Fibroblast of villous mesenchyme (primary cell): ENCODE results near the gene CCDC146. TPM values are rescaled to one million over a fixed set of nuclear protein-coding genes. Genes with fewer than 3 reads are reported as not detected.

ENCODE experiments used
- DNase-seq: peaks from one replicate; pipeline ENCODE4 v3.0.0-alpha.2; 2010; ENCODE audit warnings: low read depth
- H3K4me3 ChIP-seq: 2 replicates; pipeline ENCODE4 v1.5.1; 2011; ENCODE audit warnings: low read depth, mild to moderate bottlenecking, low read length
- total RNA-seq: library from RNA; depleted of rRNA; stranded (reverse); fragments of >200 nt; gene quantifications from 2 replicates; pipeline ENCODE4 v1.2.3, GENCODE V29; 2012
- TF ChIP-seq, protein P1 (sequence below): IDR thresholded peaks from 2 replicates; pipeline ENCODE4 v1.5.1; 2012; ENCODE audit warnings: low read depth, mild to moderate bottlenecking, low read length; ENCODE audit not compliant: insufficient read depth

CCDC146 gene
- total RNA-seq, 1 donor: 1.7 TPM

GRCh38 chr7:77293046-77293445, 170.6 kb downstream of the CCDC146 start:
- DNase-seq: no peak
- TF ChIP-seq, protein P1, sequence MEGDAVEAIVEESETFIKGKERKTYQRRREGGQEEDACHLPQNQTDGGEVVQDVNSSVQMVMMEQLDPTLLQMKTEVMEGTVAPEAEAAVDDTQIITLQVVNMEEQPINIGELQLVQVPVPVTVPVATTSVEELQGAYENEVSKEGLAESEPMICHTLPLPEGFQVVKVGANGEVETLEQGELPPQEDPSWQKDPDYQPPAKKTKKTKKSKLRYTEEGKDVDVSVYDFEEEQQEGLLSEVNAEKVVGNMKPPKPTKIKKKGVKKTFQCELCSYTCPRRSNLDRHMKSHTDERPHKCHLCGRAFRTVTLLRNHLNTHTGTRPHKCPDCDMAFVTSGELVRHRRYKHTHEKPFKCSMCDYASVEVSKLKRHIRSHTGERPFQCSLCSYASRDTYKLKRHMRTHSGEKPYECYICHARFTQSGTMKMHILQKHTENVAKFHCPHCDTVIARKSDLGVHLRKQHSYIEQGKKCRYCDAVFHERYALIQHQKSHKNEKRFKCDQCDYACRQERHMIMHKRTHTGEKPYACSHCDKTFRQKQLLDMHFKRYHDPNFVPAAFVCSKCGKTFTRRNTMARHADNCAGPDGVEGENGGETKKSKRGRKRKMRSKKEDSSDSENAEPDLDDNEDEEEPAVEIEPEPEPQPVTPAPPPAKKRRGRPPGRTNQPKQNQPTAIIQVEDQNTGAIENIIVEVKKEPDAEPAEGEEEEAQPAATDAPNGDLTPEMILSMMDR: no peak
- no peak overlapping the region for H3K4me3 ChIP-seq

DNA sequence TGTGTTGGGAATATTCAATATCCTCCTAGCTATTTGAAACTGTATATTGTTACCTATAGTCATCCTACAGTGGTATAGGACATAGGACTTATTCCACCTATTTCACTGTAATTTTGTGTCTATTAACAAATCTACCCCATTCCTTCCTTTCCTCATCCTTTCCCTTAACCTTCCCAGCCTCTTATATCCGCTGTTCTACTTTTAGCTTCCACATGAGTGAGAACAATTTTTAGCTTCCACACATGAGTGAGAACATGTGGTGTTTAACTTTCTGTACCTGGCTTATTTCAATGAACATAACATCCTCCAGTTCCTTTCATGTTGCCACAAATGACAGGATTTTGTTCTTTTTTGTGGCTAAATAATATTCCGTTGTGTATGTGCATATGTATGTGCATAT, 173.1 kb downstream of the CCDC146 start:
- no peak overlapping the region for H3K4me3 ChIP-seq
- no peak for DNase-seq
- TF ChIP-seq, protein P1: no peak

- no peak overlapping the region for H3K4me3 ChIP-seq
- TF ChIP-seq, protein P1: no peak
- DNase-seq: no peak
These were observed 184.0 kb downstream of the CCDC146 start for GRCh38 chr7:77306231-77307067.

- TF ChIP-seq, protein P1: no peak
- H3K4me3 ChIP-seq: no peak overlapping the region
- no peak for DNase-seq
These were observed 186.4 kb downstream of the CCDC146 start for GRCh38 chr7:77308792-77309191.

DNA sequence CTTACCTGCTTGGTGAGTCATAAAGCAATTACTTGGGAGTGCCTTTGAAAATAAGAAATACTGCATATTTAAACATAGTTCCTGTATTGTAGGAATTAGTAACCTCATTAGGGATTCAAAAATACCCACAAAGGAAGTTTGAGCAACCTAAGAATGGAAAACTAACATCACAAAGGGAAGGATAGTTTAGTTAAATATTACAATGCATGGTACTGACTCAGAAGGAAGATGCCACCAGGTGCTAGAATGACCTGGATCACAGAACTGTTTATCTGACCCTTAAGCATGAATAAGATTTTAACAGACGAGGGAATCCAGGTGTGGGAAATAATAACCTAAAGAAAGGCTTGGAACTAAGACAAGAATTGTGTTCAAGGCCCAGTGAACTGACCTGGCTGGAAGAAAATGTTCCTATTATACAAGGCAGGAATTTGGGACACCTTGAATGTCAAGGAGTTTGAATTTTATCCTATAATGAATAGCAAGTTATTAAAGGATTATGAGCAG, 187.4 kb downstream of the CCDC146 start:
- TF ChIP-seq, protein P1: no peak
- no peak overlapping the region for H3K4me3 ChIP-seq
- no peak for DNase-seq

DNA sequence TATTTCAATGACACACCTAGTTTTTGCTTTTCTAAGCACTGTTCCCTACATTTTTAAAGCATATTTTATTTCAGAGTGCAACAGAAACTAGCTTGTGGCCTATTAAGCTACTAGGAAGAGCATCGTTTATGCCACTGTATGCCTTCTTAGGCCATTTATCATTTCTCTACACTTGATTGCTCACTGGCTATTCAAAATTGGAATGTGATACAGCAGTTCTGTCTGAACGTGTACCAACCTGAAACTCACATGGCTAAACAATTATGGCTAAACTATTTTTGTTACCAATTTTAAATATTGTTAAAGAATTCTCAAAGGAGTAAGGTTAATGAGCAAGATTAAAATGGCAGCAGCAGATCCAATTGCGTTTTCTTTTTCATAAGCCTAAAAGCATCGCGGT, 188.6 kb downstream of the CCDC146 start:
- DNase-seq: no peak
- TF ChIP-seq, protein P1: no peak
- no peak overlapping the region for H3K4me3 ChIP-seq

DNA sequence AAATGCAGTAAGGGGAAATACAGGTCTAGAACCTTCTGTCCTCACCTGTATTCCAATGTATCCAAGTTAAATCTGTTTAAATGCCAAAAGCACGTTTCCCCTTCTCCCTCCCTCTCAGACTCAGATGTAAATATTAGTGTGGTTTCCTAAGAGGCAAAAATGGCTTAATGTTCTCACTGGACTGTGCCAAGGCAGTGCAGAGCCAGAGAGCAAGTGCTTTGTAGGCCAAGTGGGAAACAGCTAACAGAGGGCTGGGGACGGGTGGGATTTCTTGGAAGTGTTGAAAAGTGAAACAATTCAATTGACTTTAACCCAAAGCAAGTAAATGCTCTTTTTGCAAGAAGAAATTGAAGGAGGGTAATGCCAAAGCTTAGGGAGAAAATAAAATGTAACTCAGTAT, 190.7 kb downstream of the CCDC146 start:
- TF ChIP-seq, protein P1: no peak
- no peak overlapping the region for H3K4me3 ChIP-seq

More for the DNA sequence above, 190.7 kb downstream of the CCDC146 start:
- DNase-seq: no peak
